SK-N-SH treated with all-trans-retinoic acid at 6 μM for 48 hours (cell line): ENCODE results near the gene RPL18.
"Not testable (repeated sequence)": the region's sequence is repeated elsewhere in the genome, so short reads cannot be mapped to it uniquely, and the experiment has no call there.

Experiments
- ATAC-seq: fragments of 200-7000 bp; cut with Tn5 transposase; 3 replicates; pipeline ENCODE4 v1.9.1; 2020; ENCODE audit warnings: mild to moderate bottlenecking, moderate library complexity
- ARNTL ChIP-seq: fragments of 450-650 bp; formaldehyde crosslinking; IDR thresholded peaks from 2 replicates; pipeline ENCODE4 v1.5.0; 2020; ENCODE audit warnings: low read depth, mild to moderate bottlenecking, moderate library complexity, borderline replicate concordance
- BACH2 ChIP-seq: fragments of 250-450 bp; sonication (Bioruptor Pico); IDR thresholded peaks from 2 replicates; pipeline ENCODE4 v1.9.0; 2021; ENCODE audit warnings: mild to moderate bottlenecking, borderline replicate concordance
- CREB5 ChIP-seq: fragments of 250-450 bp; sonication (Bioruptor Pico); IDR thresholded peaks from 2 replicates; pipeline ENCODE4 v1.5.1; 2020; ENCODE audit warnings: low read depth, mild to moderate bottlenecking, moderate library complexity
- CSDC2 ChIP-seq: fragments of 250-450 bp; sonication (Bioruptor Pico); IDR thresholded peaks from 2 replicates; pipeline ENCODE4 v1.5.0; 2020; ENCODE audit warnings: mild to moderate bottlenecking, moderate library complexity
- CSRNP3 ChIP-seq: fragments of 250-450 bp; sonication (Bioruptor Pico); IDR thresholded peaks from 2 replicates; pipeline ENCODE4 v1.5.1; 2021; ENCODE audit warnings: mild to moderate bottlenecking, moderate library complexity
- ESRRG ChIP-seq: fragments of 250-450 bp; sonication (Bioruptor Pico); IDR thresholded peaks from 2 replicates; pipeline ENCODE4 v1.6.1; 2021; ENCODE audit warnings: mild to moderate bottlenecking
- ISL1 ChIP-seq: fragments of 250-450 bp; sonication (Bioruptor Pico); IDR thresholded peaks from 2 replicates; pipeline ENCODE4 v2.1.2; 2022; ENCODE audit warnings: mild to moderate bottlenecking, moderate library complexity
- OSR1 ChIP-seq: fragments of 250-450 bp; sonication (Bioruptor Pico); IDR thresholded peaks from 2 replicates; pipeline ENCODE4 v1.8.0; 2022; ENCODE audit warnings: moderate library complexity, mild to moderate bottlenecking, inconsistent platforms
- PATZ1 ChIP-seq: fragments of 250-450 bp; sonication (Bioruptor Pico); IDR thresholded peaks from 2 replicates; pipeline ENCODE4 v1.8.0; 2020; ENCODE audit warnings: mild to moderate bottlenecking, moderate library complexity, borderline replicate concordance
- POU6F1 ChIP-seq: fragments of 250-450 bp; sonication (Bioruptor Pico); IDR thresholded peaks from 2 replicates; pipeline ENCODE4 v1.8.0; 2021; ENCODE audit warnings: low read depth, mild to moderate bottlenecking, moderate library complexity, borderline replicate concordance
- RARB ChIP-seq: fragments of 250-450 bp; sonication (Bioruptor Pico); IDR thresholded peaks from 2 replicates; pipeline ENCODE4 v1.8.0; 2021; ENCODE audit warnings: mild to moderate bottlenecking, moderate library complexity
- TCF4 ChIP-seq: fragments of 250-450 bp; sonication (Bioruptor Pico); IDR thresholded peaks from 2 replicates; pipeline ENCODE4 v1.8.0; 2021; ENCODE audit warnings: mild to moderate bottlenecking, moderate library complexity, borderline replicate concordance
- TOX ChIP-seq: fragments of 250-450 bp; sonication (Bioruptor Pico); IDR thresholded peaks from 2 replicates; pipeline ENCODE4 v1.8.0; 2021; ENCODE audit warnings: mild to moderate bottlenecking, moderate library complexity, borderline replicate concordance
- TSHZ2 ChIP-seq: fragments of 250-450 bp; sonication (Bioruptor Pico); IDR thresholded peaks from 2 replicates; pipeline ENCODE4 v1.5.0; 2020; ENCODE audit warnings: mild to moderate bottlenecking, moderate library complexity
- ZC3H10 ChIP-seq: fragments of 250-450 bp; sonication (Bioruptor Pico); IDR thresholded peaks from 2 replicates; pipeline ENCODE4 v1.5.1; 2021; ENCODE audit warnings: mild to moderate bottlenecking, moderate library complexity
- ZFP30 ChIP-seq: fragments of 450-650 bp; formaldehyde crosslinking; IDR thresholded peaks from 2 replicates; pipeline ENCODE4 v1.5.0; 2022; ENCODE audit warnings: mild to moderate bottlenecking, moderate library complexity
- ZNF565 ChIP-seq: fragments of 450-650 bp; formaldehyde crosslinking; conservative IDR thresholded peaks from 2 replicates; pipeline ENCODE4 v1.5.0; 2020; ENCODE audit warnings: low read depth, mild to moderate bottlenecking, moderate library complexity
- ZNF70 ChIP-seq: fragments of 450-650 bp; formaldehyde crosslinking; IDR thresholded peaks from 2 replicates; pipeline ENCODE4 v1.5.0; 2020; ENCODE audit warnings: mild to moderate bottlenecking, moderate library complexity

The RPL18 gene

GRCh38 chr19:48582168-48582567, 36.8 kb downstream of the RPL18 start:
- ATAC-seq: no peak
- no peak for TF ChIP-seq OSR1 (CRISPR knock-in tag)
- no peak for TF ChIP-seq PATZ1
- TF ChIP-seq CSDC2 (CRISPR knock-in tag): no peak
- no peak for TF ChIP-seq ZC3H10
- no peak for TF ChIP-seq TOX (CRISPR knock-in tag)
- TF ChIP-seq TCF4 (CRISPR knock-in tag): no peak
- TF ChIP-seq CSRNP3: no peak
- no peak for TF ChIP-seq ZNF70 (CRISPR knock-in tag)
- TF ChIP-seq ARNTL (CRISPR knock-in tag): no peak
- TF ChIP-seq RARB (CRISPR knock-in tag): no peak
- TF ChIP-seq BACH2 (CRISPR knock-in tag): no peak
- no peak for TF ChIP-seq POU6F1 (CRISPR knock-in tag)
- TF ChIP-seq TSHZ2 (CRISPR knock-in tag): no peak
- TF ChIP-seq ISL1: no peak
- no peak for TF ChIP-seq ESRRG
- TF ChIP-seq, all 23 proteins: peak for 0

- TF ChIP-seq ZNF70 (CRISPR knock-in tag) (no peak), CREB5 (no peak), PATZ1 (no peak), POU6F1 (CRISPR knock-in tag) (no peak), TSHZ2 (CRISPR knock-in tag) (no peak), ZNF565 (CRISPR knock-in tag) (no peak), ESRRG (no peak), TOX (CRISPR knock-in tag) (no peak), ZFP30 (no peak), OSR1 (CRISPR knock-in tag) (no peak), TCF4 (CRISPR knock-in tag) (no peak), RARB (CRISPR knock-in tag) (no peak)
- peak; percentile 65 for ATAC-seq
Observed at GRCh38 chr19:48578891-48579290, 40.1 kb downstream of the RPL18 start.

GRCh38 chr19:48577908-48578307, 41.1 kb downstream of the RPL18 start:
- ATAC-seq: not testable (repeated sequence)
